B cell (primary cell): ENCODE results near the gene GPRC5B. TPM values are rescaled to one million over a fixed set of nuclear protein-coding genes. Genes with fewer than 3 reads are reported as not detected.

ENCODE experiments used
- ATAC-seq: fragments of 200-7000 bp; cut with Tn5 transposase; one replicate; pipeline ENCODE4 v1.10.0; 2021; ENCODE audit warnings: low read depth, mild to moderate bottlenecking, moderate number of reproducible peaks, moderate library complexity
- CTCF ChIA-PET: fragments of 350-600 bp; sonication (Branson Sonifier 250); formaldehyde crosslinking; loops from one replicate; lab custom pipeline; 2021; ENCODE audit warnings: antibody characterized with exemption, inconsistent platforms; lab: Charles Lee
- POLR2A ChIA-PET: fragments of 350-600 bp; sonication (Branson Sonifier 250); formaldehyde crosslinking; loops from one replicate; lab custom pipeline; 2021; ENCODE audit warnings: antibody characterized with exemption; lab: Charles Lee
- DNase-seq: peaks from one replicate; pipeline ENCODE4 v3.0.0; 2013
- H2AFZ ChIP-seq: 2 replicates; pipeline ENCODE4 v1.6.1; 2012; ENCODE audit warnings: mild to moderate bottlenecking, low read depth, low read length; ENCODE audit not compliant: insufficient read depth, poor library complexity, severe bottlenecking
- H3K27ac ChIP-seq, 2 donors: 1 replicate in 1 of 2; 2 replicates in 1 of 2; pipeline ENCODE4 v1.5.1; 2012 to 2013; ENCODE audit warnings: low read length in 2 of 2, mild to moderate bottlenecking in 2 of 2, moderate library complexity in 1 of 2
- H3K27me3 ChIP-seq, 4 experiments: fragments of 200-600 bp in 1 of 4; sonication (generic) in 1 of 4; replicated peaks in 1 of 4; 1 replicate in 2 of 4; 2 replicates in 2 of 4; pipeline versions ENCODE4 v1.6.1 to v1.7.0; 2013 to 2016; ENCODE audit warnings: low read length in 3 of 4, mild to moderate bottlenecking in 2 of 4, mixed read lengths in 1 of 4, moderate library complexity in 1 of 4; ENCODE audit not compliant: insufficient read depth in 4 of 4, control insufficient read depth in 3 of 4; ENCODE audit errors: control extremely low read depth in 1 of 4
- H3K36me3 ChIP-seq, 2 experiments: replicated peaks in 1 of 2; 1 replicate in 1 of 2; 2 replicates in 1 of 2; pipeline versions ENCODE4 v1.6.1 to v1.7.1; 2013; ENCODE audit warnings: low read length in 1 of 2; ENCODE audit not compliant: insufficient read depth in 2 of 2, control insufficient read depth in 1 of 2; ENCODE audit errors: control extremely low read depth in 1 of 2, extremely low read depth in 1 of 2
- H3K4me1 ChIP-seq, 2 donors: fragments of 200-600 bp in 1 of 2; sonication (generic) in 1 of 2; 1 replicate in 1 of 2; 2 replicates in 1 of 2; pipeline versions ENCODE4 v1.5.1 to v1.6.1; 2013 to 2017; ENCODE audit warnings: low read length in 2 of 2; ENCODE audit not compliant: control insufficient read depth in 2 of 2, insufficient read depth in 2 of 2
- H3K4me2 ChIP-seq: replicated peaks from 2 replicates; pipeline ENCODE3; 2012; ENCODE audit warnings: mild to moderate bottlenecking, low read depth, low read length; ENCODE audit not compliant: poor library complexity, severe bottlenecking
- H3K4me3 ChIP-seq, 5 experiments: fragments of 200-600 bp in 1 of 5; sonication (generic) in 1 of 5; 1 replicate in 3 of 5; 2 replicates in 2 of 5; pipeline versions ENCODE4 v1.5.1 to v1.7.0; 2011 to 2016; ENCODE audit warnings: low read length in 4 of 5, mild to moderate bottlenecking in 4 of 5, low read depth in 2 of 5, control low read depth in 1 of 5, moderate library complexity in 1 of 5; ENCODE audit not compliant: insufficient read depth in 1 of 5; ENCODE audit errors: control extremely low read depth in 1 of 5, extremely low read depth in 1 of 5
- H3K79me2 ChIP-seq: fragments of 200-600 bp; sonication (generic); one replicate; pipeline ENCODE4 v1.6.0; 2016; ENCODE audit warnings: low read length; ENCODE audit not compliant: control insufficient read depth, insufficient read depth
- H3K9ac ChIP-seq: fragments of 200-600 bp; sonication (generic); 2 replicates; pipeline ENCODE4 v1.6.1; 2017; ENCODE audit warnings: mild to moderate bottlenecking, low read length, moderate library complexity
- H3K9me3 ChIP-seq, 3 donors: one replicate each; pipeline versions ENCODE4 v1.6.1 to v1.7.1; 2013; ENCODE audit warnings: low read length in 2 of 3; ENCODE audit not compliant: control insufficient read depth in 2 of 3, insufficient read depth in 1 of 3; ENCODE audit errors: control extremely low read depth in 1 of 3
- H4K20me1 ChIP-seq: 2 replicates; pipeline ENCODE4 v1.6.0; 2012; ENCODE audit warnings: mild to moderate bottlenecking, low read length; ENCODE audit not compliant: insufficient read depth, control insufficient read depth, poor library complexity, severe bottlenecking
- H3K27ac Mint-ChIP-seq: one replicate; pipeline ENCODE4 v1.8.0; 2021; ENCODE audit warnings: mixed read lengths
- H3K27me3 Mint-ChIP-seq: one replicate; pipeline ENCODE4 v1.8.0; 2021; ENCODE audit warnings: mixed read lengths
- H3K4me1 Mint-ChIP-seq: one replicate; pipeline ENCODE4 v1.8.0; 2021; ENCODE audit warnings: mixed read lengths
- H3K4me3 Mint-ChIP-seq: one replicate; pipeline ENCODE4 v1.8.0; 2021; ENCODE audit warnings: mixed read lengths
- H3K9me3 Mint-ChIP-seq: one replicate; pipeline ENCODE4 v1.8.0; 2022; ENCODE audit warnings: mixed read lengths; ENCODE audit not compliant: insufficient read depth
- EZH2 ChIP-seq: IDR thresholded peaks from 2 replicates; pipeline ENCODE4 v1.6.1; 2012; ENCODE audit warnings: borderline replicate concordance, low read depth, mild to moderate bottlenecking, moderate library complexity, low read length; ENCODE audit not compliant: insufficient read depth, poor library complexity, severe bottlenecking
- WGBS: methylation state at CpG from one replicate; pipeline ENCODE4 v1.1.5; 2013; ENCODE audit warnings: missing lambda C conversion rate; ENCODE audit not compliant: insufficient coverage; 5-methylcytosine and 5-hydroxymethylcytosine counted together
- intact Hi-C: fragments of 100-400 bp; cut with micrococcal nuclease; formaldehyde crosslinking; loops from one replicate; pipeline ENCODE4 v1.10.0; 2022
- polyA plus RNA-seq: library from polyadenylated mRNA; depleted of rRNA; stranded (reverse); fragments of >200 nt; gene quantifications from 2 replicates; pipeline ENCODE4 v1.2.3, GENCODE V29; 2012
- total RNA-seq, 2 donors: library from RNA; stranded (reverse); fragments of 120-200 nt in 1 of 2; gene quantifications; 1 replicate in 1 of 2; 2 replicates in 1 of 2; pipeline versions ENCODE4 v1.2.3 to v1.2.4, GENCODE V29; 2013 to 2022
- TF ChIP-seq, protein P1 (sequence below): fragments of 200-600 bp; IDR thresholded peaks from one replicate; pipeline ENCODE4 v1.8.0; 2022; ENCODE audit warnings: antibody characterized with exemption, mild to moderate bottlenecking

The GPRC5B gene
- total and polyA plus RNA-seq, 2 donors (not counting 1 experiment from before 2014, with no cell fraction given) = not detected

DNA sequence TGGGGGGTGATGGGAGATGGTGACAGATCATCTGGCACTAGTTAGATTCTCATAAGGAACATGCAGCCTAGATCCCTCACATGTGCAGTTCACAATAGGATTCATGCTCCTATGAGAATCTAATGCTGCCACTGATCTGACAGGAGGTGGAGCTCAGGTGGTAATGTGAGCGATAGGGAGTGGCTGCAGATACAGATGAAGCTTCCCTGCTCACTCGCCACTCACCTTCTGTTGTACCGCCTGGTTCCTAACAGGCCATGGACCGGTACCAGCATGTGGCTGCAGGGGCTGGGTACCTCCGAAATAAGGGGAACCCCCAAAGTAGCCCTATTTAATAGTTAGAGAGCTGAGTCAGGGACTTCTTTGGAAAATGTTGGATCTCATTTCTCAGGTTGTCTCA is 60.4 kb downstream of the GPRC5B start:
- Histone ChIP-seq H3K27ac (no peak overlapping the region), H3K36me3 (no peaks in the 10 kb centered on the region), H3K4me3 (no peak overlapping the region), H3K9me3 (no peaks in the 10 kb centered on the region), H3K79me2 (no peaks in the 10 kb centered on the region), H3K9ac (no peak overlapping the region), H2AFZ (no peak overlapping the region), H3K4me1 (no peaks in the 10 kb centered on the region), H3K4me2 (no peak overlapping the region), H4K20me1 (no peaks in the 10 kb centered on the region), H3K27me3 (no peaks in the 10 kb centered on the region)
- Mint-ChIP-seq H3K27ac (no peak overlapping the region), H3K4me1 (no peaks in the 10 kb centered on the region), H3K4me3 (no peak overlapping the region), H3K27me3 (no peaks in the 10 kb centered on the region), H3K9me3 (no peaks in the 10 kb centered on the region)
- POLR2A ChIA-PET = no interaction called here
- TF ChIP-seq EZH2 = no peak
- TF ChIP-seq, protein P1, sequence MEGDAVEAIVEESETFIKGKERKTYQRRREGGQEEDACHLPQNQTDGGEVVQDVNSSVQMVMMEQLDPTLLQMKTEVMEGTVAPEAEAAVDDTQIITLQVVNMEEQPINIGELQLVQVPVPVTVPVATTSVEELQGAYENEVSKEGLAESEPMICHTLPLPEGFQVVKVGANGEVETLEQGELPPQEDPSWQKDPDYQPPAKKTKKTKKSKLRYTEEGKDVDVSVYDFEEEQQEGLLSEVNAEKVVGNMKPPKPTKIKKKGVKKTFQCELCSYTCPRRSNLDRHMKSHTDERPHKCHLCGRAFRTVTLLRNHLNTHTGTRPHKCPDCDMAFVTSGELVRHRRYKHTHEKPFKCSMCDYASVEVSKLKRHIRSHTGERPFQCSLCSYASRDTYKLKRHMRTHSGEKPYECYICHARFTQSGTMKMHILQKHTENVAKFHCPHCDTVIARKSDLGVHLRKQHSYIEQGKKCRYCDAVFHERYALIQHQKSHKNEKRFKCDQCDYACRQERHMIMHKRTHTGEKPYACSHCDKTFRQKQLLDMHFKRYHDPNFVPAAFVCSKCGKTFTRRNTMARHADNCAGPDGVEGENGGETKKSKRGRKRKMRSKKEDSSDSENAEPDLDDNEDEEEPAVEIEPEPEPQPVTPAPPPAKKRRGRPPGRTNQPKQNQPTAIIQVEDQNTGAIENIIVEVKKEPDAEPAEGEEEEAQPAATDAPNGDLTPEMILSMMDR = no peak
- no peak for ATAC-seq
- CTCF ChIA-PET = no interaction called here
- no CpG with 5 or more reads among the region's 5 CpGs for WGBS
- no peak for DNase-seq
- intact Hi-C loops = no loop called here

DNA sequence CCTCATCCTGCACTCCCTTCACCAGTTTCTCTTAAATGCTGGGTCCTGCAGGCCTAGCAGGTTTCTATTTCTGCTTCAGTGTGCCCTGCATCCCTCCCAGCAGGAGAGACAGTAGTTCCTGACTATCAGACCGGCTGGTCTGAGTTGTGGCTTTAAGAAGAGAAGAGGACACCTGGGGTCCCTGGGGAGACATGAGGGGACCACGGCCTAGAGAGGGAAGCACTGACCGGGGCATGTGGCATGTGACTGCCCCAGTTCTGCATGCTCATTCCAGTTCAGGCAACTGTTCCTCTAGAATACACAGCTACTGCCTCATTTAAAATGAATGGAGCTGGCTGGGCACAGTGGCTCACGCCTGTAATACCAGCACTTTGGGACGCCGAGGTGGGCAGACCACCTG is 61.3 kb downstream of the GPRC5B start:
- Histone ChIP-seq H3K79me2 (no peaks in the 10 kb centered on the region), H3K9ac (no peak overlapping the region), H3K36me3 (no peaks in the 10 kb centered on the region), H3K4me3 (no peak overlapping the region), H3K4me2 (no peak overlapping the region), H3K9me3 (no peaks in the 10 kb centered on the region), H4K20me1 (no peaks in the 10 kb centered on the region), H3K27me3 (no peaks in the 10 kb centered on the region), H3K27ac (no peak overlapping the region), H3K4me1 (no peaks in the 10 kb centered on the region), H2AFZ (no peak overlapping the region)
- CTCF ChIA-PET = no interaction called here
- ATAC-seq (no peak), DNase-seq (no peak)
- H3K4me3 Mint-ChIP-seq = no peak overlapping the region
- 64% methylated on average over 6 of the region's 6 CpGs for WGBS
- TF ChIP-seq EZH2 = no peak
- TF ChIP-seq, protein P1 = no peak
- intact Hi-C loops = no loop called here
- POLR2A ChIA-PET = no interaction called here
- no peaks in the 10 kb centered on the region for H3K4me1 Mint-ChIP-seq
- no peaks in the 10 kb centered on the region for H3K9me3 Mint-ChIP-seq
- H3K27ac Mint-ChIP-seq = no peak overlapping the region
- no peaks in the 10 kb centered on the region for H3K27me3 Mint-ChIP-seq
